ENCODE measurements around the gene ARHGAP26. TPM values are rescaled to one million over a fixed set of nuclear protein-coding genes. Genes with fewer than 3 reads are reported as not detected.

The ARHGAP26 gene, protein sequence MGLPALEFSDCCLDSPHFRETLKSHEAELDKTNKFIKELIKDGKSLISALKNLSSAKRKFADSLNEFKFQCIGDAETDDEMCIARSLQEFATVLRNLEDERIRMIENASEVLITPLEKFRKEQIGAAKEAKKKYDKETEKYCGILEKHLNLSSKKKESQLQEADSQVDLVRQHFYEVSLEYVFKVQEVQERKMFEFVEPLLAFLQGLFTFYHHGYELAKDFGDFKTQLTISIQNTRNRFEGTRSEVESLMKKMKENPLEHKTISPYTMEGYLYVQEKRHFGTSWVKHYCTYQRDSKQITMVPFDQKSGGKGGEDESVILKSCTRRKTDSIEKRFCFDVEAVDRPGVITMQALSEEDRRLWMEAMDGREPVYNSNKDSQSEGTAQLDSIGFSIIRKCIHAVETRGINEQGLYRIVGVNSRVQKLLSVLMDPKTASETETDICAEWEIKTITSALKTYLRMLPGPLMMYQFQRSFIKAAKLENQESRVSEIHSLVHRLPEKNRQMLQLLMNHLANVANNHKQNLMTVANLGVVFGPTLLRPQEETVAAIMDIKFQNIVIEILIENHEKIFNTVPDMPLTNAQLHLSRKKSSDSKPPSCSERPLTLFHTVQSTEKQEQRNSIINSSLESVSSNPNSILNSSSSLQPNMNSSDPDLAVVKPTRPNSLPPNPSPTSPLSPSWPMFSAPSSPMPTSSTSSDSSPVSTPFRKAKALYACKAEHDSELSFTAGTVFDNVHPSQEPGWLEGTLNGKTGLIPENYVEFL
- 10 to 100 TPM; 10.4 to 12.2 (median 11.0) TPM for polyA plus RNA-seq (ENCODE audit: insufficient read length in 4 of 4)

DNA sequence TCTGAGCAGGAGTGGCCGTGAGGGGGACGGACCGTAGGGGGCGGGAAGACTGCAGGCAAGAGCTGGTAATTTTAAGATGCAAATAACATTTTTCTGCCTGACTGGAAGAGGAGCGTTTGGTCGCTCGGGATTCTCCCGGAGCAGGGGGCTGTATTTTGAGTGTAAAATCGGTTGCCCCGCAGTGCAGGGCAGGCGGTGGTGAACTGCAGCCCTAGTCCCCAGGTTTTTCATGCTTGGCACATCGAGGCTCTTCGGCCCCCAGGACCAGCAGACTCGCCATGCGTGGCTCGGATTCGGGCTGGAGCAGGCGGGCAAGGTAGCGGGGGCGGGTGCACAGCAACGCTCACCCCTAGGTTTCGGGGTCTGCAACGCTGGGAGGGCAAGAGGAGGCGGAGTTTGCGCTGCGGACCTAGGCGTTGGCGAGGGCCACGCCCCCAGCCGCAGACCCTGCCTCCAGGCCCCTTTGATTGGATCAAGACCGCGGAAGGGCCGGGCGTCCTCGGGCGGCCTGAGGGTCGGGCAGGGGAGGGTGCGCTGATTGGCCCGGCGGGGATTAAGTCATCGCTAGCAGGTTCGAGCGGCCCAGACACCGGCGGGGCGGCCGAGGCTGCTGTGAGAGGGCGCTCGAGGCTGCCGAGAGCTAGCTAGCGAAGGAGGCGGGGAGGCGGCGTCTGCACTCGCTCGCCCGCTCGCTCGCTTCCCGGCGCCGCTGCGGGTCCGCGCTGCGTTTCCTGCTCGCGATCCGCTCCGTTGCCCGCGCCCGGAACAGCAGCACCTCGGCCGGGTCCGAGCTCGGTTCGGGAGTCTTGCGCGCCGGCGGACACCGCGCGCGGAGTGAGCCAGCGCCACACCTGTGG lies at the start of gene ARHGAP26:
TSS of gene ARHGAP26 (plus strand) at position 585 of the 857 bp plus-strand sequence. CDS start 385 bp downstream, outside the sequence.
- peak; percentile 84 to 92 (median 89) for DNase-seq (ENCODE audit: low read depth in 4 of 4, low spot score in 3 of 4)

DNA sequence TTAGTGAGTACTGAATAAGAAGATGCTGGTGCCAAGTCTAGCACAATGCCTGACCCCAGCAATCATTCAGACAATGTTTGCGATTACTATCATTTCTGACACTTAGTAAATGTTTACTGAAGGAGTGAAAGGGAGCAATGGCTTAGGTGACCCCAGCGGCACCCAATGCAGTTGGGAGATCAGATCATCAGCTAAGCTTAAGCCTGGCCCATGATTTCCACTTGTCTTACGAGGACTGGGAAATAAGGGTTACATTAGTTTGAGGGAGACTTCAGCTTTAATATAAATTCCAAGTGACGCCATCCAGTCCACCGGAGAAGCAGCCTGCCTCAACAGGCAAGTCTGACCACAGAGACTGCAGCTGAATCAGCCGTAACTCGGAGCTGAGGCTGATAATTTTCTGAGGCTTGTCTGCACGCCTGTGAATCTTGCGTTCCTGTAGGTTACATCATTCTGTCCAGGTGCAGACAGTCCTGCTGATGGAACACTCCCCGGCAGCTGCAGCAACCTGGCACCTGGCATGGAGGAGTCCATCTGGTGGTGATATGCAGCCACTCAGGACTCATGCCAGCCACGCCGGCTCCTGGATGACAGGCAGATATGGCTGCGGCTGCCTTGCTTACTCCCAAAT lies 49.4 kb upstream of the ARHGAP26 start:
- no peak for DNase-seq (ENCODE audit: low read depth in 4 of 4, low spot score in 3 of 4)

DNA sequence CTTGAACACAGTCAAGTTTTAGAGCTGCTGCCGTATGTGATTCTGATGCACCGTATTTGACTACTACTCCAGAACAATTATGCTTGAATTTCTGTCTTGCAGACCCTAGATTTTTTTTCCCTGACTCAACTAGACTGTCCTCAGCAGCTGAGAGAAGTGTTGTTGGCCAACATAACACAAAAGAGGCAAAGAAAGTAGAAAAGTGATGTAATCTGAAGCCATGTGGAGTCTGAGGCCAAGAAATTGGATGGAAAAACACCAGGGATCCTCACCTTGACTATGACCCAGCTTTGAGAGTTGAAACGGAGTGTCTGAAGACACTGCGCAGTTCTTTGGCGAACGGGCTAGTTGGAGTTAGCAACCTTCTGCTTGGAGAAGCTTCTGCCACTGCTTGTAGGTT lies 48.0 kb upstream of the ARHGAP26 start:
- no peak for DNase-seq (ENCODE audit: low read depth in 4 of 4, low spot score in 3 of 4)

DNA sequence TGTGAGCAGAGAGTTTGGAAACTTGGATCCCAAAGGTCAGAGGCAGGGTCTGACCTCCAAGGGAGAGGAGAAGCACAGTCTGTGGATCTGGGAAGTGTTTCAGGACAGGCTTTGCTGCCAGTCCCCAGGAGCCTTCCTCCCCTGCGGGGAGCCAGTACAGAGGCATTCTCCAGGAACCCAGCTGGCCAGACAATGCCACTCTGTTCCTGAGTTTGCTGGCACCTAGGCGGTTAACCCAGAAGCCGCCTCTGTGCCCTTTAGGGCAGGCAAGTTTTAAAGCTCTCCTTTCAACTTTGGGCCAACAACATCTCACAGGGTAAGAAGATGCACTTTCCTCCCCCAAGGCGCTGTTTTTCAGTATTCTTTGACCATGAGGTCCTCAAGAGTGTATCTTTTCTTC lies 47.3 kb upstream of the ARHGAP26 start:
- DNase-seq (ENCODE audit: low read depth in 4 of 4, low spot score in 3 of 4): no peak

DNA sequence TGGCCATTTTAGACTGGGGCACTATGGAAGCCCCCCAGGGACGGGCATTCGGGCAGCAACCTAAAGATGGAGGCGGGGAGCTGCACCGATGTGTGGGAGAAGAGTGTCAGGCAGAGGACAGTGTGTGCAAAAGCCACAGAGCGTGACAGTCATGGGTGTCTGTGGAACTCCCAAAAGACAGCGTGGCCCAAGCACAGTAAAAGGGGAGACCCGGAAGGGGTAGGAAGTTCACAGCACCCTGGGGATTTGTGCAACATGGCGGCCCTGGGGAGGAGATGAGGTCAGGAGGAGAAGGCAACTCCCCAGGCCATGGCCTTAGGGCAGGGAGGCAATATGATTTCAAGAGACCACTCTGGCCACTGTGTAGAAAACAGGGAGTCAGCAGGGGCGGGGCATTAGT lies 45.4 kb upstream of the ARHGAP26 start:
- DNase-seq (ENCODE audit: low read depth in 4 of 4, low spot score in 3 of 4): no peak

DNA sequence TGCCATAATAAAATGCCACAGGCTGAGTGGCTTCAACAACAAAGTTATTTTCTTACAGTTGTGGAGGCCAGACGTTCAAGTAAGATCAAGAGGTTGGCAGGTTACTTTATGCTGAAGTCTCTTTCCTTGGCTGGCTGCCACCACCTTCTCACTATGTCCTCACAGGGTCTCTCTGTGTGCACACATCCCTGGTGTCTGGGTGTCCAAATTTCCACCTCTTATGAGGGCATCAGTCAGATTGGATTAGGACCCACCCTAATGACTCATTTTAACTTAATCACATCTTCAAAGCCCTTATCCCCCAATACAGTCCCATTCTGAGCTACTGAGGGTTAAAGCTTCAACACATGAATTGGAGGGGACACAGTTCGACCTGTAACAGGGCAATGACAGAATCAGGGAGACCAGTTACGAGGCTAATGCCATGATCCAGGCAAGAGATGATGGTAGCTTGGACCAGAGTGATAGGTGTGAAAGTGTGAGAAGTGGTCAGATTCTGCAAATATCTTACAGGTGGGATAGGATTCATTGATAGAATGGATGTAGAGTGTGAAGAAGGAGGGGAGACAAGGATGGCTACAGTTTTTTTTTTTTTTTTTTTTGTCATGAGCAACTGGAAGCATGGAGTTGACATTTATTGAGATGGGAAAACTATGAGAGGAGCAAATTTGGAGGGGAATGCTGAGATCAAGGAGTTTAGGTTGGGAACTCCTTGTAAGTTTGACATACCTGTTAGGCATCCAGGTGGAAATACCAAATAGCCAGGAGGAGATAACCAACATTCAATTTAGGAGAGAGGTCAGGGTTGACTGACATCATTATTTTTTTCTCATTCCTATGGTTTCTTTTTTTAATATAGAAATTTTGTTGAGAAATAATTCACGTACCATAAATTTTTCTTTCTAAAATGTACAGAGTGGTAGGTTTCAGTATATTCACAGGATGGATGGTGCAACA lies 44.7 kb upstream of the ARHGAP26 start:
- DNase-seq (ENCODE audit: low read depth in 4 of 4, low spot score in 3 of 4): no peak

DNA sequence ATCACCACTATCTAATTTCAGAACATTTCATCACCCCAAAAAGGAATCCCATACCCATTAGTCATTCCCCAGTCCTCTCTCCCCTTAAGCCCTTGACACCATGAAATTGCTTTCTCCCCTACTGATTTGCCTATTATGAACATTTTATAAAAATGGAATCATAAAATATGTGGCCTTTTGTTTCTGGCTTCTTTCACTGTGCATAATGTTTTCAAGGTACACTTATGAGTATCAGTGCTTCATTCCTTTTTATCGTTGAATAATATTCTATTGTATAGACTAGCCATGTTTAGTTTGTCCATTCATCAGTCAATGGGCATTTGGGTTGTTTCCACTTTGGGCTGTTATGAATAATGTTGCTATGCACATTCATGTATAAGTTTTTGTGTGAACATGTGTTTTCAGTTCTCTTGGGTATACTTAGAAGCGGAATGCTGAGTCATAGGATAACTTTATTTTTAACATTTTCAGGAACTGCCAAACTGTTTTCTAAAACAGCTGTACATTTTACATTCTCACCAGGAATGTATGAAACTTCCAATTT lies 43.9 kb upstream of the ARHGAP26 start:
- no peak for DNase-seq (ENCODE audit: low read depth in 4 of 4, low spot score in 3 of 4)

DNA sequence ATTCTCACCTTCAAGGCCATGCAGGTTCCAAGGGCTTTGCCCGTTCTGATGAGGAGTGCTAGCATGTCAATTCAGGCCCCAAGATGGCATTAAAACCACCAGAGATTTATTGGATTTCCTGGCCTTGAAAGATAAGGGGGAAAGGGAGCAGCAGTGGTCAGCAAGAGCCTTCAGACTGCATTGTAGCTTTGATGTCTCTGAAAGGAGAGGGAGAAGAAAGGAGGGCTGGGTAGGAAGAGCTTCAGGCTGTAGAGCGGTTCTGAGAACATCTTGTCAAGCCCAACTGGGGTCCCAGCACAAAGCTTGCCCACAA lies 42.5 kb upstream of the ARHGAP26 start:
- DNase-seq (ENCODE audit: low read depth in 4 of 4, low spot score in 3 of 4): no peak

DNA sequence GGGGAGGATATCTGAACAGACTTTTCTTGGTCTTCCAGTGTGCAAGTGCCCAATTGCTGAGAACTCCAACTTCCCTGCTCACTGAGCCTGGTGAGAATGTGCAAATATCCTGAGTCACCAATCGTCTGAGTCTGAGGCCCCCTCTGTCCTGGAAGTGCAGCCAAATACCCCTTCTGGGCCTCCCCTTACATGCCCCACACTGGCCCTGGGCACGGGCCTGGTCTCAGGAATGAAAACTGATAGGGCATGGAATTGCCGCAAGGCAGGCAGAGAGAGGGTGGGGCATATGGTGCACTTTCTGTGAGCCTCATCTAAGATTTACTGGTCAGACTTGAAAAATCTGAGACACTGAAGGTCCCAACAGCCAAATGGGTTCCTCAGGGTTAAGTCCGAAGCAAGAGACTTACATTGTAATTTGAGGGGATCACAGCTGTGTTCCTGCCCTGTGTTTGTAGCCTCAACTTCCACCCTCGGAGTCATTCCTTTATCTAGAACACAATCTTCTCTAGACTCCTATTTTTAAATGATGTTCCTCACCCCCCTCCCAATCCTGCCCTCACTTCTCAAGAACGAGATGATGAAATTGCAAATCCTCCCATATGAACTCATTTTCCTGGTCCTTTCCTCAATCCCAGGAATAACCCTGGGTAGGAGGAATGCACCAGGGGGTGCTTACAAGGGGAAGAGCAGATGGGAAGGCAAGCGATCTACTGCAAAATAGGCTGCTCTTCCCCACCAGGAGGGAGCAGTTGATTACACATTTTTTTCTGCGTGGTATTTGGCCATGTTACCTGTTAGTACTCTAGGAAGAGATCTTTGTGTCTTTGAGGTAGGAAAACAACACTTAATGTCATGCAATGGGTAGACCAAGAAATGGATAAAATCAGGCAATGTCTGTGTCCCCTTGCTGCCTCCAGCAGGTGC lies 34.6 kb upstream of the ARHGAP26 start:
- DNase-seq (ENCODE audit: low read depth in 4 of 4, low spot score in 3 of 4): no peak

DNA sequence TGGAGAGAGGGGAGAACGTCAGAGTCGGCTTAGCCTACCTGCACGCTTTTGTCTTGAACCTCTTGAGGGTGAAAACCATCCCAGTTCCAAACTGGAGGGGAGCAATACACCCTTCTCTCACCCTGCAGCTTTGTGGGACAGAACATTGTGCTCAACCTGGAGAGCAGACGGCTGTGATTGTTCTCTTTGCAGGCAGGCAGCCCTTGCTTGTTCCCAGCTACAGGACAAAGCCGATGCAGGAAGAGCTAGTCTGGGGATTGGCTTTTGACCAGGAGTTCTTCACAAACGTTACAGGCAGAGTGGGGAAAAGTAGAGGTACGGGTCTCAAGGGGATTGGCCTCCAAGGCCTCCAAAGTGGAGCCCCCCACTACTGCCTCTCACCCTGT lies 33.9 kb upstream of the ARHGAP26 start:
- DNase-seq (ENCODE audit: low read depth in 4 of 4, low spot score in 3 of 4): no peak

DNA sequence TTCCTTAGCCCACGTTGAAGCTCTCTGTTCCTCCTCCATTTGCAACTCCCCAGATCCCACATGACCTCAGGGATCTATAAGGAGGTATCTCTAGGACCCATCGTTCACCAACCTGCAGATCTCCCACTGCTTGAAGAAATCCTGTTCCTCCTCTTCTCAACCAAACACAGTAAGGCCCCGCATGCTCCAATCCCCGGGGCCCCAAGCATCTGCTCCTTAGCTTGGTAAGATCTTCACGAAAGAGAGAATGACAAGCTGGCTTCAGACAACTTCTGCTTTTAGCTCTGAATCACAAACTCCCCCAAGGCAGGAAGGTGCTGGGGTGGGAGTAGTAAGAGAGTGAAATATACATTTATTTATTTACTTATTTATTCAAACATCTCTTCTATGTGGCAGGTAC lies 33.0 kb upstream of the ARHGAP26 start:
- no peak for DNase-seq (ENCODE audit: low read depth in 4 of 4, low spot score in 3 of 4)

DNA sequence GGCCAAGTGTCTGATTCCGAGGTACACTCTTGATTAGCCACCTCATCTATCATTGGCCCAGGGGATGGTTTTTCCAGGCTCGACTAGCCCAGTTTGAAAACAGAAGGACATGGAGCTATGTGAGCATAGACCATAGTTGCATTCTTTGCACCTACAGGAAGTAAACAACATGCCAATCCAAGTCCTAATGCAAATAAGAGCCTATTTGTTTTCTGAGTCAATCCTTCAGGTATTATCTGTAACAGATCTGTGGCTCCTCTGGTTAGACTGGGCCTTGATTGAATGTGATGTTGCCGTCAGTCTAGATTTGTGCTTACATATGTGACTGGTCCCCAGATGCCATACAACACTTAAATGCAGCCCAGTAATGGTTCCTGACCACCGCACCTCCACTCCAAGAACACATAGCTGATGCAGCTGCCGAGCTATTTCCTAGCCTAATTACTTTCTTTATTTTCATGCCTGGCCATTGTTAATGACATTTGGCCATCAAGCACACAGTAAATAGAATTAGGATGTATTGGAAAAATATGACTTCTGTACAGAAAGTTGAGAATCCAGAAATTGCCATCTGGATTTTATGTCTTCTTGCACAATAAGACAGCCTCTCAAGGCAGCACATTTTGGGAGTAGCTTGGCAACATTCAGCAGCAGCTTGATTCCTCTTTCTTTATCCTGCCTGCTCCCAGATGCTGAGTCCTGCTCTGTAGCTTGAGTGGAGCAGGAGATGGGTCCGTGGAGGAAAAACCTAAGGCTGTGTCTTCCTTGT lies 29.5 kb upstream of the ARHGAP26 start:
- no peak for DNase-seq (ENCODE audit: low read depth in 4 of 4, low spot score in 3 of 4)

DNA sequence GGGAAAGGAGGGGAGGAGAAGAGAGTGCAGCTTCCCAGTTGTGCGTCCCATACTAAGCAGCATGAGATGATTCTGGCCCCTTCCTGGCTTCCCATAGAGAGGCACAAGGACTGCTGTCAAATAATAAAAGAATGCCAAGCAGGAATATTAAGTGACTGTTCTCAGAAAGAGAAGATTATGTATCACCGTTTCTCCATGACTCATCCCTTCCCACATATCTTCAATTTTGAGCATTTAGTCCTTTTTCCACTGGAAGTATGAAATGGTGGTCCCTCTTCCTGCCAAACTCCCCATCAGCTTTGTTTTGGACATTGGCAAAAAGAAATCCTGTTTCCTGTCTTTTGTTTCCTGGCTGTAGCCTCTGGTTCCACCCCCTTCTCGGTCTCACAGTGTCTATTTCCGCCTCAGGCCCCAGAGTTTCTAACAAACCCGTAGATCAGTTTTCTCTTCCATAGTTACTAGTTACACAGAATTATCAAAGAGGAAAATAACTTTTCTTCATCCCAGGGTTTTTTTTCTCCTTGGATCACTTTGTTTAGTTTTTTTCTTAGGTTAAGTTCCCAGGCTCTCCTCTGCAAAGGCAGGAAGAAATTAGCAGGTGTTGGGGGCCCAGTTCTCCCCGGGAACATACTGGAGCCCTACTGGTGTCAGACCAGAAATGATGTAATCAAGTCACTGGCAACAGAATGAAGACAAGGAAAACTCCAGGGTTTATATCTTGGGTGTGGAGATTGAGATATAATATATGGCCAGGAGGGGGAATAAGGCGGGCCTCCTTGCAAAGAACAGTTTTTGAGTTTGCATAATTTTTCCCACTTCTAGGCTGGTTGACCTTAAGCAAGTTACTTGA lies 26.4 kb upstream of the ARHGAP26 start:
- DNase-seq (ENCODE audit: low read depth in 4 of 4, low spot score in 3 of 4): peak in 1 of 4 donors; percentile 7

DNA sequence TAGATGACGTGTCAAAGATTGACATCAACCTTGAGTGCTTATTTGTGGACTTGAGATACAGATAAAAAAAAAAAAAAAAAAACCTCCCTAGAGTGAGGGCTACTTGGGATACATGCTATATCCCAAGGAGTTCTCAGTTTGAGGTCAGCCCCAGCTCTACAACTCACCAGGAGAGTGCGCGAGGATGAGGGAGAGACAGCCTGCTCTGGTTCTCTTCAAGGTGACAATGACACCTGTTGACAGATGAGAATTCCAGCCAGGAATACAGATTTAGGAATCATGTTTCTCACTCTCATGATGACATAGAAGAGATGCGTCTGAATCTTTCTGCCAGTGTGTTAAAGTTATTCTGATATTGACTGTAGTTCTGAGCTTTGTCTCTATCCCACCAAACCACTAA lies 24.9 kb upstream of the ARHGAP26 start:
- DNase-seq (ENCODE audit: low read depth in 4 of 4, low spot score in 3 of 4): no peak

DNA sequence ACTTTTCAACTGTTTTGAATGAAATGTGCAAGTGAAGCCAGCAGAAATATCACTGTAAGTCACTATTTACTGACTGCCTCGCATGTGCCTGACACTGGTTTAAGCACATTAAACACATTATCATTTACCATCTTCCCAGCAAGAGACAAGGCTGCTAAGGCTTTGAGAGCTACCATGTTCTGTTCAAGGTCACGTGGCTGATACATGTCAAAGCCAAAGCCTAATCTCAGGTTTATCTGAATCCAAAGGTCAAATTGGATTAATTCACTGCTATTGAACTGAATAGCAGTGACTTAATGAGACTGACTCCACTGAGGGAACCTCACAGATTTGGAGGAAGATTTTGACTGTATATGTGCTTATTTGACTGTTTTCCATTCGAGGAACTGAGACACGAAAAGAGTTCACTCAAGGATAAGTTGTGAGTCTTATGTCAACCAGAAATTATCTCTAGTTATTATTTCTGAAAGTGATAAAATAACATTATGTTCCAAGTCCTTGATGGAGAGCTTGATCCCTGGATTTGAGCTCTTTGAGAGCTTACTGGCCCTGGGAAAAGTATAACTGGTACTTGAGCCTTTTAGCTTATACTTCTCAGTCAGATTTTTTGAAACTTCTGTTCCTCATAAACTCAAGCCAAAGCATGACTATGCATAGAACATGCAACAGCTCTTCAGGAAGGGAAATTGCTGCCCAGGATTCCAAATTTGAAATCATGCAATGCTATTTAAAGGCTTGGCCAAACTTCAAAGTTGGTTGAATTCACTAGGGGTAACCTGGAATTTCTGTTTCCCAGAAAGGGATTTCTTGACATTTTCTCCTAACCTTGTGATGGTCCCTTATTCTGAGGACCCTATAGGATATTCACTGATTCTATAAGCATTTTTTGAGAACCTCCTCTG lies 23.4 kb upstream of the ARHGAP26 start:
- no peak for DNase-seq (ENCODE audit: low read depth in 4 of 4, low spot score in 3 of 4)
